ENCODE data around the gene KHDC4.

- no peak for TF ChIP-seq ZNF639 (CRISPR knock-in tag; conservative IDR thresholded peaks at IDR 0.05 in 1 of 2, IDR thresholded peaks at IDR 0.05 in 1 of 2)
- TF ChIP-seq TAL1 (IDR thresholded peaks at IDR 0.05), result no peak
Measured at GRCh38 chr1:155960081-155960745, 26.0 kb upstream of the KHDC4 start.

Data from K562 (cell line).